ENCODE data around the gene PTK7. TPM values are rescaled to one million over a fixed set of nuclear protein-coding genes. Genes with fewer than 3 reads are reported as not detected.

PTK7 gene
- 81.0 TPM for total RNA-seq
- long read RNA-seq, full-length matches to known transcripts = 66 of 133 reads
- long read RNA-seq, partial matches to known transcripts = 50 of 133 reads
- long read RNA-seq, other reads (novel, unspliced or antisense) = 17 of 133 reads

DNA sequence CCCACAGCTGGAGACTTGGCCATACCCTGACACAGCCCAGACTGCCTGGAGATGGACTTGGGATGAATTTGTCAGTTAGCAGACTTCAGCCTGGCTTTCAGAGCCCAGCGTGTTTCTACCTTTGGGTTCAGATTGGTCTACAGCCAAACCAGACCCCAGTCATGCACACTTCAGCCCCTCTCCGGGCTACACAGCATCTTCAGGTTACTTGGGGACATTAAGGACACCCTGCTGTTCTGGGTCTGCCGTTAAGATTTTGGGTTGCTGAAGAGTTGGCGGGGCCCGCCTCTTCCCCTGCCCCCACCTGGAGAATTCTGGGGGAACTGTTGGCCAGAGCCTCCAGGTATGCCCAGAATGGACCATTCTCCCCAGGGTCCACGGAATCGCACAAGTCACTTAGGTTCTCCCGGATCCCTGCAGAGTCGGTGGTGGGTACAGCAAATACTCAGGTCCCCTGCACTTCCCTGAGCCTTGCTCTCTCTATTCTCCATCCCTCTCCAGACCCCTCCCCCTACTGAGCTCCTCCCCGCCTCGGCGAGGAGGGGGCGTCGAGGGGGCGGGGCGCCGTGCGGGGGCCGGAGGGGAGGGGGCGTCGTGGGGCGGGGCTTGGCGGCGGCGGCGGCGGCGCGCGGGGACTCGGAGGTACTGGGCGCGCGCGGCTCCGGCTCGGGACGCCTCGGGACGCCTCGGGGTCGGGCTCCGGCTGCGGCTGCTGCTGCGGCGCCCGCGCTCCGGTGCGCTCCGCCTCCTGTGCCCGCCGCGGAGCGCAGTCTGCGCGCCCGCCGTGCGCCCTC lies at the start of gene PTK7:
Gene PTK7, plus strand, starts transcription at position 645 of the 794 bp plus-strand sequence. CDS start 175 bp downstream, outside the sequence.
- Histone ChIP-seq H3K4me1 (peaks cover 21% of the 10 kb centered on the region), H3K36me3 (peaks cover 30% of the 10 kb centered on the region), H3K27ac (peak within 1 kb of the TSS; percentile 72), H3K27me3 (ENCODE audit: low read depth) (peaks cover 8% of the 10 kb centered on the region), H3K9me3 (no peaks in the 10 kb centered on the region), H3K4me3 (peak within 1 kb of the TSS; percentile 72)
- DNase-seq (peak; percentile 63), ATAC-seq (peak; percentile 75 to 80)
- TF ChIP-seq, protein P1, sequence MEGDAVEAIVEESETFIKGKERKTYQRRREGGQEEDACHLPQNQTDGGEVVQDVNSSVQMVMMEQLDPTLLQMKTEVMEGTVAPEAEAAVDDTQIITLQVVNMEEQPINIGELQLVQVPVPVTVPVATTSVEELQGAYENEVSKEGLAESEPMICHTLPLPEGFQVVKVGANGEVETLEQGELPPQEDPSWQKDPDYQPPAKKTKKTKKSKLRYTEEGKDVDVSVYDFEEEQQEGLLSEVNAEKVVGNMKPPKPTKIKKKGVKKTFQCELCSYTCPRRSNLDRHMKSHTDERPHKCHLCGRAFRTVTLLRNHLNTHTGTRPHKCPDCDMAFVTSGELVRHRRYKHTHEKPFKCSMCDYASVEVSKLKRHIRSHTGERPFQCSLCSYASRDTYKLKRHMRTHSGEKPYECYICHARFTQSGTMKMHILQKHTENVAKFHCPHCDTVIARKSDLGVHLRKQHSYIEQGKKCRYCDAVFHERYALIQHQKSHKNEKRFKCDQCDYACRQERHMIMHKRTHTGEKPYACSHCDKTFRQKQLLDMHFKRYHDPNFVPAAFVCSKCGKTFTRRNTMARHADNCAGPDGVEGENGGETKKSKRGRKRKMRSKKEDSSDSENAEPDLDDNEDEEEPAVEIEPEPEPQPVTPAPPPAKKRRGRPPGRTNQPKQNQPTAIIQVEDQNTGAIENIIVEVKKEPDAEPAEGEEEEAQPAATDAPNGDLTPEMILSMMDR (IDR thresholded peaks at IDR 0.05) = no peak
- intact Hi-C loops (cut with DNase I) = no loop called here

DNA sequence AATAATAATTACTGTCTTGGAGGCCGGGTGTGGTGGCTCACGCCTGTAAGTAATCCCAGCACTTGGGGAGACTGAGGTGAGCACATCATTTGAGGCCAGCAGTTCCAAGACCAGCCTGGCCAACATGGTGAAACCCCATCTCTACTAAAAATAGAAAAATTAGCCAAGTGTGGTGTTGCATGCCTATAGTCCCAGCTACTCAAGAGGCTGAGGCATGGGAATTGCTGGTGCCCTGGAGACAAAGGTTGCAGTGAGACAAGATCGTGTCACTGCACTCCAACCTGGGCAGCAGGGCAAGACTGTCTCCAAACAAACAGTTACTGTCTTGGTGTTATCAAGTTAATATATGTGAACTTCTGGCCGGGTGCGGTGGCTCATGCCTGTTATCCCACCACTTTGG lies 49.7 kb upstream of the PTK7 start:
- TF ChIP-seq, protein P1 (IDR thresholded peaks at IDR 0.05) = no peak
- no peak overlapping the region for H3K4me3 ChIP-seq
- intact Hi-C loops (cut with DNase I) = no loop called here
- H3K27me3 ChIP-seq (ENCODE audit: low read depth) = no peaks in the 10 kb centered on the region
- peaks cover 69% of the 10 kb centered on the region for H3K36me3 ChIP-seq
- H3K9me3 ChIP-seq = no peaks in the 10 kb centered on the region
- ATAC-seq (no peak), DNase-seq (no peak)
- H3K27ac ChIP-seq = no peak overlapping the region
- H3K4me1 ChIP-seq = peaks cover 14% of the 10 kb centered on the region

DNA sequence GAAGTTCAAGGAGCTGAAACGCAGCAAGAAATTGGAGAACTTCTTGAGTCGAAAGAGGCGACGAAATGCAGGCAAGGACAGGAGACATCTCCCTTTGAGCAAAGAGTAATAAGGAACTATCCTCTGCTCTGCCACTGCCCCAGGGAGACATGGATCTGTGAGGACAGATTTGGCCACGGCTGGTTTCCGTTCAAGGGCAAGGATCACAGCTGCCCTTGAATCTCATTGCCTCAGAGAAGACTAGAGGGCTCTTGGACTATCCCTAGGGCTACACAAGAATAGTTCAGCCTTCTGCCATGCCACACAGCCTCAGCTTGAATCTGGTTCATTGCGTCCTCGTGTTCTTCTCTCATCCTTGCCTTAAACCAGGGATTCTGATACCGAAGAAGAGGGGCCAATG lies 47.0 kb upstream of the PTK7 start:
- intact Hi-C loops (cut with DNase I) = no loop called here
- Histone ChIP-seq H3K4me3 (no peak overlapping the region), H3K27ac (no peak overlapping the region), H3K4me1 (no peaks in the 10 kb centered on the region), H3K9me3 (no peaks in the 10 kb centered on the region), H3K36me3 (peaks cover 93% of the 10 kb centered on the region), H3K27me3 (ENCODE audit: low read depth) (no peaks in the 10 kb centered on the region)
- no peak for ATAC-seq
- TF ChIP-seq, protein P1 (IDR thresholded peaks at IDR 0.05) = no peak
- no peak for DNase-seq

DNA sequence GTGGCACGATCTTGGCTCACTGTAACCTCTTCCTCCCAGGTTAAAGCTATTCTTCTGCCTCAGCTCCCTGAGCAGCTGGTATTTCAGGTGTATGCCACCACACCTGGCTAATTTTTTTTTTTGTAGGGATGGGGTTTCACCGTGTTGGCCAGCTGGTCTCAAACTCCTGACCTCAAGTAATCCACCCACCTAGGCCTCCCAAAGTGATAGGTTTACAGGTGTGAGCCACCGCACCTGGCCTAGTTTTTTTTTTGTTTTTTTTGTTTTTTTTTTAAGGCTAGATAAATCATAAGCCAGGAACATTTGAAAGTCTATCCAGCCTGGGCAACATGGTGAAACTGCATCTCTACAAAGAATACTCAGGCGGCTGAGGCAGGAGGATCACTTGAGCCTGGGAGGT lies 43.8 kb upstream of the PTK7 start:
- no peak for ATAC-seq

DNA sequence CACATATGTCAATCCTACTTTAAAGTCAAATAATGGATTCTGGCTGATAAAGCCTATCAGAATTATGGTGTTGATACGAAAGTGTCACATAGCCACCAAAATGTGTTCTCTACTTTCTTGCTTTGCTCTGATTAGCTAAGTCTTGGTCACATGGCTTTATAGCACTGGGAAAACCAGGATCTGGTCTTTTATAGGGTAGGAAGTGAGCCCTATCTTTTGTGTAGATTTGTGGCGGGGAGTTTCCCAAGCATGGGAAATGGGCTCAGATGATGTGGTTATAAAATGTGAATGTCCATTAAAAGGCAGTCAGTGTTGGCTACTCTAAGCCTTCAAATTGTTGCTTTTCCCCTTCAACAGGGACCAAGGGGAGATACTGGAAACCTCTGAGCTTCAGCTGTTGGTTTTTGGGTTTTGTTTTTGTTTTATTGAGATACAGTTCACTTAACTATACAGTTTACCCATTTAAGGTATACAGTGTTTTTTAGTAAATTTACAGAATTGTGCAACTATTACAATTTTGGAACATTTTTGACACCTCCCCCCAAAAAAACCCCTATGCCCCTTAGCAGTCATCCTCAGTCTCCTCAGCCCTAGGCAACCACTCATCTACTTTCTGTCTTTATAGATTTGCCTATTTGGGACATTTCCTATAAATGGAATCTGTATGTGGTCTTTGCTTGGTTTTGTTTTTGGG lies 42.5 kb upstream of the PTK7 start:
- Histone ChIP-seq H3K9me3 (no peaks in the 10 kb centered on the region), H3K36me3 (peaks cover 91% of the 10 kb centered on the region), H3K4me3 (no peak overlapping the region), H3K27me3 (ENCODE audit: low read depth) (no peaks in the 10 kb centered on the region), H3K4me1 (no peaks in the 10 kb centered on the region), H3K27ac (no peak overlapping the region)
- no peak for ATAC-seq
- intact Hi-C loops (cut with DNase I) = no loop called here
- DNase-seq = no peak
- TF ChIP-seq, protein P1 (IDR thresholded peaks at IDR 0.05) = no peak

More for the DNA sequence above, 43.8 kb upstream of the PTK7 start:
- TF ChIP-seq, protein P1 (IDR thresholded peaks at IDR 0.05) = no peak
- Histone ChIP-seq H3K4me1 (no peaks in the 10 kb centered on the region), H3K27ac (no peak overlapping the region), H3K9me3 (no peaks in the 10 kb centered on the region), H3K27me3 (ENCODE audit: low read depth) (no peaks in the 10 kb centered on the region), H3K36me3 (peaks cover 90% of the 10 kb centered on the region), H3K4me3 (no peak overlapping the region)
- DNase-seq = no peak
- intact Hi-C loops (cut with DNase I) = no loop called here

Measured in lower lobe of right lung (tissue), 2 donors.